Adrenal gland (tissue), 12 donors: ENCODE data around the gene GALNT5. TPM values are rescaled to one million over a fixed set of nuclear protein-coding genes. Genes with fewer than 3 reads are reported as not detected.
A peak's percentile ranks its signal among the peaks of the same experiment; 100 is the strongest.

Experiments
- DNase-seq, 7 donors: peaks; one replicate each; pipeline ENCODE4 v3.0.0-alpha.2; 2019 to 2020
- H3K27ac ChIP-seq, 5 donors: fragments of 200-600 bp; sonication (generic) in 4 of 5; 1 replicate in 3 of 5; 2 replicates in 2 of 5; pipeline versions ENCODE4 v1.5.1 to v1.8.0; 2016 to 2020; ENCODE audit warnings: mild to moderate bottlenecking in 1 of 5
- H3K27me3 ChIP-seq: fragments of 200-600 bp; 2 replicates; pipeline ENCODE4 v1.8.0; 2021
- H3K36me3 ChIP-seq, 2 donors: fragments of 200-600 bp; replicated peaks in 1 of 2; 1 replicate in 1 of 2; 2 replicates in 1 of 2; pipeline versions ENCODE4 v1.5.1 to v1.8.0; 2018 to 2022
- H3K4me1 ChIP-seq, 2 donors: fragments of 200-600 bp; replicated peaks in 1 of 2; 1 replicate in 1 of 2; 2 replicates in 1 of 2; pipeline versions ENCODE4 v1.5.1 to v1.8.0; 2018 to 2021
- H3K4me3 ChIP-seq, 4 donors: fragments of 200-600 bp; sonication (generic) in 3 of 4; one replicate each; pipeline ENCODE4 v1.5.1; 2016 to 2018
- H3K9me3 ChIP-seq, 3 donors: fragments of 200-600 bp; sonication (generic) in 1 of 3; replicated peaks in 1 of 3; 1 replicate in 2 of 3; 2 replicates in 1 of 3; pipeline versions ENCODE4 v1.5.1 to v1.8.0; 2016 to 2021
- POLR2A ChIP-seq, 2 donors: fragments of 450-650 bp; IDR thresholded peaks; one replicate each; pipeline ENCODE4 v1.6.1; 2017; ENCODE audit warnings: antibody characterized with exemption in 2 of 2, mild to moderate bottlenecking in 2 of 2, moderate library complexity in 1 of 2
- WGBS, 4 donors: extraction: QIAGEN DNeasy Blood & Tissue Kit in 2 of 4; methylation state at CpG; one replicate each; pipeline versions ENCODE4 v1.1.5 to v1.1.7; 2013 to 2017; 5-methylcytosine and 5-hydroxymethylcytosine counted together
- intact Hi-C, 2 donors: fragments of 100-400 bp; cut with DNase I; formaldehyde crosslinking; loops; one replicate each; pipeline versions ENCODE4 v1.14.1 to v1.15.0; 2022 to 2023
- polyA plus RNA-seq, 3 donors: library from polyadenylated mRNA; stranded (reverse); fragments of 200-250 nt in 2 of 3; fragments of 350-450 nt in 1 of 3; fragmentation: Illumina TruSeq in 1 of 3; extraction: RNeasy Lipid Tissue Mini Kit (QIAGEN cat#74804) in 1 of 3; gene quantifications; one replicate each; pipeline ENCODE4 v1.2.3, GENCODE V29; 2013 to 2014
- total RNA-seq, 9 donors: library from RNA; depleted of rRNA in 4 of 9; stranded (reverse); fragments of >200 nt in 4 of 9; fragments of 120-200 nt in 1 of 9; fragmentation: NEBNext Ultra II Directional in 1 of 9; extraction: Animal tissue kit (Norgen Biotek cat#: 25700) in 1 of 9; gene quantifications; one replicate each; pipeline versions ENCODE4 v1.1.0 to v1.2.4, GENCODE V29; 2013 to 2023
- TF ChIP-seq, protein P1 (sequence below), 6 experiments: fragments of 450-650 bp in 4 of 6; fragments of 200-600 bp in 2 of 6; sonication (generic) in 1 of 6; IDR thresholded peaks; 1 replicate in 5 of 6; 2 replicates in 1 of 6; pipeline versions ENCODE4 v1.5.1 to v1.8.0; 2016 to 2021; ENCODE audit warnings: antibody characterized with exemption in 6 of 6, mild to moderate bottlenecking in 2 of 6, moderate library complexity in 1 of 6
- donor health status: healthy with polysubstance abuse.
- donor health status: Bipolar disorder and iron deficiency.
- donor health status: DM: yes; HTN: yes; CAD: no.
- donor health status: DM: no; HTN: no; CAD: no.
- donor health status: DM: no; HTN: no; CAD: no.
- donor health status: DM: yes; HTN: yes; CAD: no.

The GALNT5 gene
- total and polyA plus RNA-seq, 12 donors, result under 0.01 to 0.22 (median 0.07) TPM; not detected in 3

DNA sequence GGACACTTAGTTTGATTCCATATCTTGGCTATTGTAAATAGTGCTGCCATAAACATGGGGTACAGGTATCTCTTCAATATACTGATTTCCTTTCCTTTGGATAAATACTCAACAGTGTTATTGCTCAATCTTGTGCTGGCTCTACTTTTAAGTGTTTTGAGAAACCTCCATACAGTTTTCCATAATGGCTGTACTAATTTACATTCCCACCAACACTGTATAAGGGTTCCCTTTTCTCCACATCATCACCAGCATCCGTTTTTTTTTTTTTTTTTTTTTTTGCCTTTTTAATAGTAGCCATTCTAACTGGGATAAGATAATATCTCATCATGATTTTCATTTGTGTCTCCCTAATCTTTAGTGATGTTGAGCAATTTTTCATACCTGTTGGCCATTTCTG lies 29.9 kb upstream of the GALNT5 start:
- intact Hi-C loops, result no loop called here
- Histone ChIP-seq H3K4me1 (peaks cover 0 to 5% of the 10 kb centered on the region in 2 donors), H3K36me3 (no peaks in the 10 kb centered on the region), H3K27ac (no peak overlapping the region), H3K4me3 (no peak overlapping the region), H3K27me3 (no peaks in the 10 kb centered on the region), H3K9me3 (no peaks in the 10 kb centered on the region)
- DNase-seq, result no peak
- TF ChIP-seq, protein P1, sequence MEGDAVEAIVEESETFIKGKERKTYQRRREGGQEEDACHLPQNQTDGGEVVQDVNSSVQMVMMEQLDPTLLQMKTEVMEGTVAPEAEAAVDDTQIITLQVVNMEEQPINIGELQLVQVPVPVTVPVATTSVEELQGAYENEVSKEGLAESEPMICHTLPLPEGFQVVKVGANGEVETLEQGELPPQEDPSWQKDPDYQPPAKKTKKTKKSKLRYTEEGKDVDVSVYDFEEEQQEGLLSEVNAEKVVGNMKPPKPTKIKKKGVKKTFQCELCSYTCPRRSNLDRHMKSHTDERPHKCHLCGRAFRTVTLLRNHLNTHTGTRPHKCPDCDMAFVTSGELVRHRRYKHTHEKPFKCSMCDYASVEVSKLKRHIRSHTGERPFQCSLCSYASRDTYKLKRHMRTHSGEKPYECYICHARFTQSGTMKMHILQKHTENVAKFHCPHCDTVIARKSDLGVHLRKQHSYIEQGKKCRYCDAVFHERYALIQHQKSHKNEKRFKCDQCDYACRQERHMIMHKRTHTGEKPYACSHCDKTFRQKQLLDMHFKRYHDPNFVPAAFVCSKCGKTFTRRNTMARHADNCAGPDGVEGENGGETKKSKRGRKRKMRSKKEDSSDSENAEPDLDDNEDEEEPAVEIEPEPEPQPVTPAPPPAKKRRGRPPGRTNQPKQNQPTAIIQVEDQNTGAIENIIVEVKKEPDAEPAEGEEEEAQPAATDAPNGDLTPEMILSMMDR (IDR thresholded peaks at IDR 0.05), result no peak
- no peak for TF ChIP-seq POLR2A (IDR thresholded peaks at IDR 0.05)
- 56 to 100% (median 71%) methylated on average over 1 of the region's 1 CpG for WGBS, 4 donors

GRCh38 chr2:157228946-157229345 lies 28.6 kb upstream of the GALNT5 start:
- intact Hi-C loops, result no loop called here
- H3K9me3 ChIP-seq, result no peaks in the 10 kb centered on the region
- TF ChIP-seq, protein P1 (IDR thresholded peaks at IDR 0.05), result no peak
- TF ChIP-seq POLR2A (IDR thresholded peaks at IDR 0.05), result no peak

GRCh38 chr2:157229572-157229971 lies 27.9 kb upstream of the GALNT5 start:
- Histone ChIP-seq H3K9me3 (no peaks in the 10 kb centered on the region), H3K4me3 (no peak overlapping the region), H3K27me3 (no peaks in the 10 kb centered on the region), H3K27ac (no peak overlapping the region), H3K4me1 (peaks cover 0 to 5% of the 10 kb centered on the region in 2 donors), H3K36me3 (no peaks in the 10 kb centered on the region)
- DNase-seq, result peak; percentile 51 to 76 (median 67)
- WGBS, 4 donors, result 25 to 48% (median 38%) methylated on average over 2 of the region's 2 CpGs
- TF ChIP-seq, protein P1 (IDR thresholded peaks at IDR 0.05), result no peak
- no peak for TF ChIP-seq POLR2A (IDR thresholded peaks at IDR 0.05)
- intact Hi-C loops, result no loop called here

More at GRCh38 chr2:157228946-157229345, 28.6 kb upstream of the GALNT5 start:
- DNase-seq, result no peak
- H3K27me3 ChIP-seq, result no peaks in the 10 kb centered on the region
- H3K36me3 ChIP-seq, result no peaks in the 10 kb centered on the region
- H3K27ac ChIP-seq, result no peak overlapping the region
- peaks cover 0 to 5% of the 10 kb centered on the region in 2 donors for H3K4me1 ChIP-seq
- no peak overlapping the region for H3K4me3 ChIP-seq

- H3K4me1 ChIP-seq, result peaks cover 0 to 5% of the 10 kb centered on the region in 2 donors
- H3K27me3 ChIP-seq, result no peaks in the 10 kb centered on the region
- TF ChIP-seq, protein P1 (IDR thresholded peaks at IDR 0.05), result no peak
- no peak for TF ChIP-seq POLR2A (IDR thresholded peaks at IDR 0.05)
- H3K9me3 ChIP-seq, result no peaks in the 10 kb centered on the region
- no peaks in the 10 kb centered on the region for H3K36me3 ChIP-seq
- H3K4me3 ChIP-seq, result no peak overlapping the region
- intact Hi-C loops, result no loop called here
- DNase-seq, result no peak
- no peak overlapping the region for H3K27ac ChIP-seq
Measured at GRCh38 chr2:157231476-157231875, 26.0 kb upstream of the GALNT5 start.
